SK-N-SH (cell line): Measurements from ENCODE around the gene ASAP2.

Experiments
- CTCF ChIP-seq: fragments of 200-600 bp; sonication (generic); IDR thresholded peaks from 2 replicates; pipeline ENCODE4 v1.6.1; 2017; ENCODE audit warnings: antibody characterized with exemption, mild to moderate bottlenecking, moderate library complexity
- EZH2phosphoT487 ChIP-seq: fragments of 200-600 bp; sonication (generic); IDR thresholded peaks from 2 replicates; pipeline ENCODE4 v1.6.1; 2017; ENCODE audit warnings: low read depth, mixed run types, mild to moderate bottlenecking, antibody characterized with exemption, moderate library complexity, borderline replicate concordance
- FOSL2 ChIP-seq: IDR thresholded peaks from 2 replicates; pipeline ENCODE4 v1.4.0; 2012; ENCODE audit warnings: low read depth, mild to moderate bottlenecking, moderate library complexity, borderline replicate concordance
- MXI1 ChIP-seq: IDR thresholded peaks from 2 replicates; pipeline ENCODE4 v1.6.1; 2012; ENCODE audit warnings: mild to moderate bottlenecking, low read depth, low read length, improper control_type of control experiment
- POLR2AphosphoS5 ChIP-seq: IDR thresholded peaks from 2 replicates; pipeline ENCODE4 v1.6.1; 2012; ENCODE audit warnings: low read depth, low read length
- REST ChIP-seq: IDR thresholded peaks from 2 replicates; pipeline ENCODE4 v1.6.1; 2012; ENCODE audit warnings: mild to moderate bottlenecking, low read depth, low read length, moderate library complexity
- RFX5 ChIP-seq: IDR thresholded peaks from 2 replicates; pipeline ENCODE4 v1.6.1; 2012; ENCODE audit warnings: mild to moderate bottlenecking, improper control_type of control experiment, low read length
- TAF1 ChIP-seq: IDR thresholded peaks from 2 replicates; pipeline ENCODE4 v1.6.1; 2012; ENCODE audit warnings: low read depth, mild to moderate bottlenecking, low read length, moderate library complexity, borderline replicate concordance
- USF2 ChIP-seq: fragments of 150-350 bp; IDR thresholded peaks from 2 replicates; pipeline ENCODE4 v1.6.1; 2017; ENCODE audit warnings: antibody characterized with exemption, low read length, low read depth, borderline replicate concordance

- TF ChIP-seq TAF1 (no peak), USF2 (no peak), EZH2phosphoT487 (no peak), CTCF (no peak), FOSL2 (peak; percentile 66), REST (no peak), MXI1 (no peak), POLR2AphosphoS5 (no peak), RFX5 (no peak)
Measured at GRCh38 chr2:9382604-9383235, 176.1 kb downstream of the ASAP2 start.
